SIG-M5 treated with dmso at 0.1 percent for 504 hours (cell line): Measurements from ENCODE around the gene IKZF1.

Source experiments
- DNase-seq: peaks from one replicate; lab custom pipeline; 2025; ENCODE audit not compliant: unreplicated experiment; lab: John Stamatoyannopoulos, UW

Gene IKZF1

GRCh38 chr7:50307368-50308032 lies 3.0 kb downstream of the IKZF1 start:
- DNase-seq, result peak; percentile 55

- no peak for DNase-seq
Observed at GRCh38 chr7:50308203-50308531, 3.7 kb downstream of the IKZF1 start.

DNA sequence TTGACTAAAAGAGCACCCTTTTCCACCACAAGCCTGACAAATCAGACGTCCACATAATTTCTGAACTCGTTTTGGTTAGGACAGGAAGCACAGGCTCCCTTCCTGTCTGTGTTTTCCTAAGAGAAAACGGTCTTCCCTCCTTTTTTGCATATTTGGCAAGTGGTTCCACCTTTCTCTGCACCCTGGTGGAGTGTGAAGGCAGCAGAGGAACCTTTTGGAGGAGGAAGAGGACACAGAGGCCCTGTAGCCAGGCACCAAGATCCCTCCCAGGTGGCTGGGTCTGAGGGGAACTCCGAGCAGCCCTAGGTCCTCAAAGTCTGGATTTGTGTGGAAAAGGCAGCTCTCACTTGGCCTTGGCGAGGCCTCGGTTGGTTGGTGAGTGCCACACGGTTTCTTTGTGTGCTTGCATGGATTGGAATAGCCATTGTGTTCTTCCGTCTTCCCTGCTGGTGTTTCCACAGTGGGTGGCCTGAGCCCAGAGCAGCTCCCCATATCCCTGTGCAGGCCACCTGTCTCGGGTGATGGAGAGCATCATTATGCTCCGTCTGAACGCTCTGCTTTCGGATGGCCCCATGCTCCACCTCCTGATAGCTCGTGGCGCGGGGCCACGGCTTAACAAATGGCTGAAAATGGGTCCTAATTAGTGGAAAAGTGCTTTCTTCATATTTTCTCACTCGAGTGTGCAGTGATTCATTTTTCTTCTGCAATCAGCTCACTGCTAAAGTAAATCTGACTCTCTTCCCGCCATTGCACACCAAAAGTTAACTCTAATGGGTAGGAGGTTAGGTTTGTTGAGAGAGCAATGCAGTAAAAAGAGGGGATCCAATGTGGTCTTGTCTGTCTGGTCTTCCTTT lies 4.2 kb downstream of the IKZF1 start:
- DNase-seq, result peak; percentile 47

DNA sequence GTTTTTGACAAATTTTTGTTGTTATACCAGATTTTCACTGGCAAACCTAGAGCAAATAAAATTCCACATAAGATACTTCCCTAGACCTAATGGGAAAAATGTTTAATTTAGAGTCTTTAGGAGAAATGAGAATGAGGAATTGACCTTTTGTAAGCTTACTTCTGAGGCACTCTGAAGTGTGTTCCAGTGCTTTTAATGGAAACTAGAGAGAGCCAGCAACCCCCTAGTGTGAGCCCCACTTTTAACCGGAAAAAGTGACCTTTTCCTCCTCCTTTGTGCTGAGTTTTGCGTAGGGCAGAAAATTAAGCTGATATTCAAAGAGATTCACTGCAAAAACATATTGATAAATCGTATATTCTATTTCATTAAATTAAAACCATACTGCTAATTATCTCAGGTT lies 5.2 kb downstream of the IKZF1 start:
- DNase-seq, result no peak

DNA sequence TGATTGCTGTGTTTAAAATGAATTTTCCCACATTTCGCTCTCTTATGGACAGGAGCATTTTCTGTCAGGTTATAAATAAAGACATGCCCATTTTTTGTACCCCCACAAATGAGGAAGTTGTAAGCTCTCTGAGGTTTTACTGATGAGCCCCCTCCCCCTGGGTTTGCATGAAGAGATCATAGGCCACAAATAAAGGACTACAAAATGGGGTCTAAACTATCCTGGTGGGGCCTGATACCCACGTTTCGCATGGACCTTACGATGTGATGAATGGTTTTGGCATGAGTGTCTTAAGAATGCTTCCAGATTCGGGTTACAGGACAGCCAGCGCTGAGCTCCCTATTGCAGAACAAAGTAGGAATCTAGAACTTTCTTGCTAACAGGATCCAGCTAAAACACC lies 5.8 kb downstream of the IKZF1 start:
- DNase-seq, result peak; percentile 77

GRCh38 chr7:50310956-50311355 lies 6.4 kb downstream of the IKZF1 start:
- no peak for DNase-seq

DNA sequence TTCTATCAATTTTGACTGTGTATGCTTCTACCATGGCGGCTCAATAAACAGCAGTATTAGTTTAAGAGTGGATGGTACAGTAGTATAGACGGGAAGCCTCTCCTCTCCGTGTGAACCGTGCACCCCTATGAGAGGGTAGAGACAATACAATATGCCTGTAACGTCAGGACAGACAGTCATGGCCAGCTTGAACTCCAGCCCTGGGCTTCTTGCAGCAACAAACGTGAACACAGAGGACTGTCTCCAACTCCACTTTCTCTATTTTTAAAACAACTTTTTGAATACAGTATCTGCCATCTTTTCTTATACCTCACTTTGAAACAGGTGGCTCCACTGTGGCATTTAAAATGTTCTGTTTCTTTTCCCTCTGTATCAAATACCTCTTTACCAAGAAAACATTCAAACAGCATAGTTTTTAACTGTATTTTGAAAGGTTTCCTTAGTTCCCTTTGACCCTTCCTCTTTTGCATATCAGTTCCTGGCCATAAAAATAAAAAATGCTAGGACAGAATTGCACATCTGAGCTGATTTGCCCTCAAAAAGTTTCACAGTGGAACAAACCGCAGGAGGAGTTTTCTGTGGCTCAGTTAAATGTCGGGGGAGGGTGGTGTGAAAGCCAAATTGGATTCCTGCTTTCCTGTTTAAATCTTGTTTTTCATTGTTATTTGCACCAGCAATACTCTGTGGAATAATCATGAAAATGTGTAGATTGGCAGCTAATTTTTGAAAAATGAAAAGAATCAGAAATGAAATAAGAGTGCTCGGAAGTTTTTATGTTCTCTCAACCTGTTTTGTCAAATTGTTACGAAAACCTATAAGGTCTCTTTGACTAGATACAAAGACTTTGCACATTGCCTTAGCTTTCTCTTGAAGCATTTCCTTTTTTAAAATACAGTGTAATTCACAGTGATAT lies 8.0 kb downstream of the IKZF1 start:
- peak; percentile 80 for DNase-seq

GRCh38 chr7:50314836-50315592 lies 10.5 kb downstream of the IKZF1 start:
- DNase-seq, result no peak

DNA sequence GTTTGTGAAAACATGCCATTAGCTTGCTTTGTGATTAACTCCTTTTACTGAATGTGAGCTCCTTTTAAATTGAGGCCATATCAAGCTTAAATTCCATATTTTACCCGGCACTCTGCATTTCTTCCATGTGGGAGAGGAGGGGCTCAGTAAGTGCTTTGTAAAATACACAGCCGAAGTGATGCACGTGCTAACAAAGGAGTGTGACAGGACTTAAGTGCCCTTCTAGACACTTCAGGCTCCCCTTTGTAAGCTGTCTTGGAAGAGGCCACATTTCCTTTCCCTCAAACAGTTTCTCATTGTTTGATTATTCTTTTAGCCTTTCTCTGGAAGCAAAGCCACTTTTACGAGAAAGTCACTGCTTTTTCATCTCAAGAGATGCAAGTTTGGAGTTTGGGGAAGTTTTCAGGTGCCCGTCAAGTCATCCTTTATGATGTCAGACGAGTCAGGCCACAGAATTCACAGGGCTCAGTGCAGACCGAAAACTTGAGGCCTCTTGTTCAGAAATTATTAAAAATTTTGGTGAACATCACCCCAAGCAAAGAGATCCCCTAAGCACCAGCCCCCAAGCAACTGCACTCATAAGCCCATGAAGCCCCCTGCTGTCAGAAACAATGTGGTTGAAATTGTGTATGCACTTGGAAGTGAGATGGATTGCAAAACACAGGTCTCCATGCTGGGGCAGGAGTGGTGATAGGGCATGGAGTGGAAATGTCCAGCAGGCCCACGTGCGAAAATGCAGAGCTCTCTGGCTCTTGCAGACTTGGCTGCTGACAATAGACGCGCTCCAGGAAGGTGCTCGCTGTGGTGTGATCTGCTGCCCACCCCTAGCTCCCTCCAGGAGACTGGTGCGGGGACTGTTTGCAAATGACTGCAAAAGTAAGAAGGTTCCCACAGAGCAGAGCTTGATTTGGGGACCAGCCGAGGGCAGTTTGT lies 11.5 kb downstream of the IKZF1 start:
- DNase-seq, result peak; percentile 26

DNA sequence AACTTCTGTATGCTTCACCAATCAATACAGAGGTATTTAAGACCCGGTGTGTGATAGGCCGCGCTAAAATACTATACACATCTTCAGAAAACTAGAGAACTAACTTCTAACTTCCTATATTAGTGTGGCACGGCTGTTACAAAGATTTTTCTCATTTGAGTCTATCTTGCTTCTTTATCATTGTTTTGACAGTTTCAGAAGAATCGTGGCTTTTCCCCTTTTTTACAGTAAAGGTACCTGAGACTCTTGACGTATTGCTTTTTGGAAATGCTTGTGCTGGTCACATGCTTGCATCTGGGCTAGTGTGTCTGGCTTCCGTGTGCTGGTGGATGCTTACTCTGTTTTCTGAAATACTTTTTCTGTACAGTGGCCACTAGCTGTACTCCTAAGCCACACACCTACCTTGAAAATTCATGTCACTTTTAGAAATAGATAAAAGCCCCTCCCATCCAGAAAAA lies 12.7 kb downstream of the IKZF1 start:
- no peak for DNase-seq

GRCh38 chr7:50317697-50318669 lies 13.5 kb downstream of the IKZF1 start:
- DNase-seq, result no peak

DNA sequence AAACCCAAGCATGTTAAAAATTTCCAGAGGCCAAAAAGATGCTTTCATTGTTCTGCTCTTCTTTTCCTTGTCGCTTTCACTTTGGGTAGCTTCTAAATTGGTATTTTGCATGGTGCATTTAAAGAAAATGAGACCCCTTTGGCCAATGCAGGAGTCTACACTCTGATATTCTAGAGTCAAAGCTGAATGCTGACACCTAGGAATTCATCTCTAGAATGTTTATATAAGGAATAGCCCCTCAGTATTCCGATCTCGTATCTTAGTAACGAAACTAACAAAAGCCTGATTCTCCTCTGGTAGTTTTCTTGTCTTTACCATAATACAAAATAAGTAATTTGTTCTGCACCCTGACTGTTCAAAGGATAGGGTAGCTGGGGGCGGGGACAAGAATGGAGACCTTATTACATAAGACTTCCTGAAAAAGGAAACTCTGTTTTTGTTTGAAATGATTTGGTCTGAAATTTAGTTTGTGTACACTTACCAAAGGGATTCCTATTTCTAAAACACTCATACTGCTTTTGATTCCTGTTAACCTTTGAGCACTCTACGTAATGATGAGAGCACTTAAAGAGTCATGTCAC lies 17.1 kb downstream of the IKZF1 start:
- no peak for DNase-seq

- DNase-seq, result no peak
Observed at GRCh38 chr7:50324113-50324512, 19.6 kb downstream of the IKZF1 start.

GRCh38 chr7:50327443-50327842 lies 22.9 kb downstream of the IKZF1 start:
- no peak for DNase-seq

DNA sequence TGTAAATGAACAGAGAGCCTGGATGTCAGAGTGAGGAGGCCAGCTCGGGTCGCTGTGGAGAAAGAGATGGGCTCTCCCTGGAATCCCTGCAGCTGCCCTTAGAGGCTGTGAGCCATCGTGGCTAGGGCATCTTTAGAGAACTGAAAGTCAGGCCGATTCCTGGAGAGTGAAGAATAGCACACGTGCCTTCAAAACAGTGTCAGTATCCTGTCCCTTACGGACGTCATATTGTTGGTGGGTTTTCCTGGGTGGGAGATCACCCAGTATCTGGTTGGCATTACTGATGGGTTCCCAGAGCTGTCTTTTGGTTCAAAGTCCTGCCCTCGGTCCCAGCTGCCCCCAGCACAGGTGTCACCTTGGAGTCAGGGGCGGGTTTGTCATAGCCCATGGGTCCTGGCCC lies 25.3 kb downstream of the IKZF1 start:
- no peak for DNase-seq

- no peak for DNase-seq
Observed at GRCh38 chr7:50330254-50330653, 25.7 kb downstream of the IKZF1 start.

DNA sequence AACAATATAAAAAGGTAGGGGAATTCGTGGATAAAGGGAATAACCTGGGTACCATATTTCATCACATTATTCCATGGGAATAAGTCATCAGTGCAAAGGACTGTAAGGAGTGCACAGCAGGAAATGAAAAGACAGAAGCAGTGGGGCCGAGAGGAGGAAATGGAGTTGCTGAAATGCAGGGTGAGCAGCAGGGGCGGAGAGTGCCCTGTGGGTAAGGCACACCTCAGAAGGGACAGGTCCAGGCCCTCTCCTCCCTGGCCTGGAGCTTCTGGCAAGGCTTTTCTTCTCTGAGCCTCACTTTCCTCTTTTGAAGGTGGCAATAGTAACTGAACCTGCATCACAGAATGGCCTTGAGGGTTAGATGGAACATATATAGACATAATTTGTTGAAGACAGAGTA lies 26.2 kb downstream of the IKZF1 start:
- DNase-seq, result no peak

DNA sequence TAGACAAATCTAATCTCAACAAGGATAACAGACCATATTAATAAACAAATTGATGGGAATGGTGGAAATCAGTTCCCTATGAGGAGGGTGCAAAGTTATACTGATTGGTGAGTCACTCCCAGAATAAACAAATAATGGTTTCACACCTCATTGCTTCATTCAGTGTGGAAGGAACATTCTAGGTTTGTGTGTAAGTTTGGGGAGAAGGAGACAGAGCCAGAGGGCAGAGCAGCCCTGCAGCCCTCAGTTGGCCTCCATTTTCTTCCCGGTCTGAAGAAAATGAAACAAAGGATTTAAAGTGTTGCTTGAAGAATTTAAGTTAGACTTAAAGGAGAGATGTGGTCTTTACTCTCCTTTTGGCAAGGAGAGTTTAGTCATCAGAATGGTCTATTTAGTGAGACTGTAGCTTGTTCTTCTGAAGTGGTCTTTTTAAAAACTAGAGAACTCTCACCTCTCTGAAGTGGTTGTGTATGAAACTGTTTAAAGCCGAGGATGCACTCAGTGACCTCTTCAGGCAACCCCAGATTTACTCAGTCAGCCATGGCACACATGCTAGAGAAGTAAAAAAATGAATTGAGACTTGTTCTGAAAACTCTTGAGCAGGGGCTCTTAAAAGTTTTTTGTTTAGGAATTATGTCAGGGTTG lies 27.2 kb downstream of the IKZF1 start:
- no peak for DNase-seq
